ENCODE data around the gene ARSA. TPM values are rescaled to one million over a fixed set of nuclear protein-coding genes. Genes with fewer than 3 reads are reported as not detected.

ARSA gene
- total and polyA plus RNA-seq, 2 of the 13 experiments (the other 11 are each of a cell fraction or from before 2014, with no cell fraction given) = 9.0 to 11.5 TPM

DNA sequence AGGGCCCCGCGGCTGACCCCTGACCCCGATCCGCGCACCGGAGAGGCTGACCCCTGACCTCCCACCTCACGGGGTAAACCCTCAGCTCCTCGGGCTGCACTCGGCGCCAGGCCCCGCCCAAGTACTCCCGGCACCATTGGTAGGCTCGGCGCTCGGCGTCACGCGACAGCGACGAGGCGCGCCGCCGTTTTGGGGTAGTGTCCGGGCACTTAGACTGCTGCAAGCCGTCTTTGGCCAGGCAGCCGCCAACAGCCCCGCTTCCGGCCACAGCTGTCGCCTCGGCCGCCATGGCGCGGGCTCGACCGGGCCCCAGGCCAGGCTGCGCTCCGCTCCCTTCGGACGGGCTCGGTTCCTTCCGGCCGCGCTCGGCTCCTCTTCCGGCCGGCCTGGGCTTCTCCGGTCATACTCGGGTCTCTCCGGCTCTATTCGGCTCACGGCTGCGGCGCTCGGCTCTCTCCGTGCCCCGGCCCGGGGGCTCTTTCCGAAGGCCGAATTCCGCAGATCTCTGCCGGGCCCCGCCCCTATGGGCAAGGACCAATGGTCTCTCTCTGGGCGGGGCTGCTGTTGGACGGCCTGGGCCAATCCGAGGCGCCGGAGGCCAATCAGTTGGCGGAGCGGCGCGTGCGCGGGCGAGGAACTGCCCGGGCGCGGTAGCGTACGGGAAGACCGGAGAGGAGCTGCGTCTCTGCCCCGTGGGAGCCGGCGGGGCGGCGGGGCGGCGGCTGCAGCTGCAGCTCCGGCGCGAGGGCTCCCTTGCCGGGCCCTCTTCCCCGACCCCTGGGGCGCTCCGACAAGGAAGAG, 45.3 kb downstream of the ARSA start, which contains the start of gene CHKB (continued):
- TF ChIP-seq ZNF670 (CRISPR knock-in tag; IDR thresholded peaks at IDR 0.05; ENCODE audit: borderline replicate concordance) = peak; percentile 61; the same call in 1 of the 2 replicates
- no peak for TF ChIP-seq ZNF550 (CRISPR knock-in tag; IDR thresholded peaks at IDR 0.05; ENCODE audit: borderline replicate concordance)
- peak; percentile 90 for TF ChIP-seq YY1 (IDR thresholded peaks at IDR 0.05; ENCODE audit: insufficient read depth, insufficient replicate concordance, low read depth, low read length)
- TF ChIP-seq, protein P1, sequence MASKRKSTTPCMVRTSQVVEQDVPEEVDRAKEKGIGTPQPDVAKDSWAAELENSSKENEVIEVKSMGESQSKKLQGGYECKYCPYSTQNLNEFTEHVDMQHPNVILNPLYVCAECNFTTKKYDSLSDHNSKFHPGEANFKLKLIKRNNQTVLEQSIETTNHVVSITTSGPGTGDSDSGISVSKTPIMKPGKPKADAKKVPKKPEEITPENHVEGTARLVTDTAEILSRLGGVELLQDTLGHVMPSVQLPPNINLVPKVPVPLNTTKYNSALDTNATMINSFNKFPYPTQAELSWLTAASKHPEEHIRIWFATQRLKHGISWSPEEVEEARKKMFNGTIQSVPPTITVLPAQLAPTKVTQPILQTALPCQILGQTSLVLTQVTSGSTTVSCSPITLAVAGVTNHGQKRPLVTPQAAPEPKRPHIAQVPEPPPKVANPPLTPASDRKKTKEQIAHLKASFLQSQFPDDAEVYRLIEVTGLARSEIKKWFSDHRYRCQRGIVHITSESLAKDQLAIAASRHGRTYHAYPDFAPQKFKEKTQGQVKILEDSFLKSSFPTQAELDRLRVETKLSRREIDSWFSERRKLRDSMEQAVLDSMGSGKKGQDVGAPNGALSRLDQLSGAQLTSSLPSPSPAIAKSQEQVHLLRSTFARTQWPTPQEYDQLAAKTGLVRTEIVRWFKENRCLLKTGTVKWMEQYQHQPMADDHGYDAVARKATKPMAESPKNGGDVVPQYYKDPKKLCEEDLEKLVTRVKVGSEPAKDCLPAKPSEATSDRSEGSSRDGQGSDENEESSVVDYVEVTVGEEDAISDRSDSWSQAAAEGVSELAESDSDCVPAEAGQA (IDR thresholded peaks at IDR 0.05; ENCODE audit: low read depth) = peak; percentile 47
- TF ChIP-seq, protein P1 (CRISPR knock-in tag; IDR thresholded peaks at IDR 0.05; ENCODE audit: borderline replicate concordance) = no peak
- TF ChIP-seq, protein P2, sequence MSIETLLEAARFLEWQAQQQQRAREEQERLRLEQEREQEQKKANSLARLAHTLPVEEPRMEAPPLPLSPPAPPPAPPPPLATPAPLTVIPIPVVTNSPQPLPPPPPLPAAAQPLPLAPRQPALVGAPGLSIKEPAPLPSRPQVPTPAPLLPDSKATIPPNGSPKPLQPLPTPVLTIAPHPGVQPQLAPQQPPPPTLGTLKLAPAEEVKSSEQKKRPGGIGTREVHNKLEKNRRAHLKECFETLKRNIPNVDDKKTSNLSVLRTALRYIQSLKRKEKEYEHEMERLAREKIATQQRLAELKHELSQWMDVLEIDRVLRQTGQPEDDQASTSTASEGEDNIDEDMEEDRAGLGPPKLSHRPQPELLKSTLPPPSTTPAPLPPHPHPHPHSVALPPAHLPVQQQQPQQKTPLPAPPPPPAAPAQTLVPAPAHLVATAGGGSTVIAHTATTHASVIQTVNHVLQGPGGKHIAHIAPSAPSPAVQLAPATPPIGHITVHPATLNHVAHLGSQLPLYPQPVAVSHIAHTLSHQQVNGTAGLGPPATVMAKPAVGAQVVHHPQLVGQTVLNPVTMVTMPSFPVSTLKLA (IDR thresholded peaks at IDR 0.05) = no peak
- TF ChIP-seq SALL1 (CRISPR knock-in tag; IDR thresholded peaks at IDR 0.05) = no peak; the same call in none of the 2 replicates
- TF ChIP-seq, protein P3, sequence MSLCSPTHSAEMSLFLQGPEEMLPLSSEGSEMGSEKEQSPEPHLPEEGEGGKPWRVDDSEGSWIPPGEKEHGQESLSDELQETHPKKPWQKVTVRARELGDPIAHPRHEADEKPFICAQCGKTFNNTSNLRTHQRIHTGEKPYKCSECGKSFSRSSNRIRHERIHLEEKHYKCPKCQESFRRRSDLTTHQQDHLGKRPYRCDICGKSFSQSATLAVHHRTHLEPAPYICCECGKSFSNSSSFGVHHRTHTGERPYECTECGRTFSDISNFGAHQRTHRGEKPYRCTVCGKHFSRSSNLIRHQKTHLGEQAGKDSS (CRISPR knock-in tag; IDR thresholded peaks at IDR 0.05; ENCODE audit: borderline replicate concordance, low read depth) = peak; percentile 65; the same call in 1 of the 2 replicates
- peak; percentile 38; the same call in 1 of the 2 replicates for TF ChIP-seq ZFP36L1 (CRISPR knock-in tag; IDR thresholded peaks at IDR 0.05)
- TF ChIP-seq, protein P4, sequence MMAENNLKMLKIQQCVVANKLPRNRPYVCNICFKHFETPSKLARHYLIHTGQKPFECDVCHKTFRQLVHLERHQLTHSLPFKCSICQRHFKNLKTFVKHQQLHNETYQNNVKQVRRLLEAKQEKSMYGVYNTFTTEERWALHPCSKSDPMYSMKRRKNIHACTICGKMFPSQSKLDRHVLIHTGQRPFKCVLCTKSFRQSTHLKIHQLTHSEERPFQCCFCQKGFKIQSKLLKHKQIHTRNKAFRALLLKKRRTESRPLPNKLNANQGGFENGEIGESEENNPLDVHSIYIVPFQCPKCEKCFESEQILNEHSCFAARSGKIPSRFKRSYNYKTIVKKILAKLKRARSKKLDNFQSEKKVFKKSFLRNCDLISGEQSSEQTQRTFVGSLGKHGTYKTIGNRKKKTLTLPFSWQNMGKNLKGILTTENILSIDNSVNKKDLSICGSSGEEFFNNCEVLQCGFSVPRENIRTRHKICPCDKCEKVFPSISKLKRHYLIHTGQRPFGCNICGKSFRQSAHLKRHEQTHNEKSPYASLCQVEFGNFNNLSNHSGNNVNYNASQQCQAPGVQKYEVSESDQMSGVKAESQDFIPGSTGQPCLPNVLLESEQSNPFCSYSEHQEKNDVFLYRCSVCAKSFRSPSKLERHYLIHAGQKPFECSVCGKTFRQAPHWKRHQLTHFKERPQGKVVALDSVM (CRISPR knock-in tag; IDR thresholded peaks at IDR 0.05) = 0 out of 2 replicates have a peak, but pooled peaks have one; percentile 41
- TF ChIP-seq, protein P5, sequence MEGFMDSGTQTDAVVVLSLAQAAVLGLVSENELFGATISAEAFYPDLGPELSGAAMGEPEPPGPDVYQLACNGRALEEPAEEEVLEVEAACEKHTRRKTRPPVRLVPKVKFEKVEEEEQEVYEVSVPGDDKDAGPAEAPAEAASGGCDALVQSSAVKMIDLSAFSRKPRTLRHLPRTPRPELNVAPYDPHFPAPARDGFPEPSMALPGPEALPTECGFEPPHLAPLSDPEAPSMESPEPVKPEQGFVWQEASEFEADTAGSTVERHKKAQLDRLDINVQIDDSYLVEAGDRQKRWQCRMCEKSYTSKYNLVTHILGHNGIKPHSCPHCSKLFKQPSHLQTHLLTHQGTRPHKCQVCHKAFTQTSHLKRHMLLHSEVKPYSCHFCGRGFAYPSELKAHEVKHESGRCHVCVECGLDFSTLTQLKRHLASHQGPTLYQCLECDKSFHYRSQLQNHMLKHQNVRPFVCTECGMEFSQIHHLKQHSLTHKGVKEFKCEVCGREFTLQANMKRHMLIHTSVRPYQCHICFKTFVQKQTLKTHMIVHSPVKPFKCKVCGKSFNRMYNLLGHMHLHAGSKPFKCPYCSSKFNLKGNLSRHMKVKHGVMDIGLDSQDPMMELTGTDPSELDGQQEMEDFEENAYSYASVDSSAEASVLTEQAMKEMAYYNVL (CRISPR knock-in tag; IDR thresholded peaks at IDR 0.05; ENCODE audit: borderline replicate concordance) = no peak
- no peak for TF ChIP-seq ZC3H4 (CRISPR knock-in tag; IDR thresholded peaks at IDR 0.05; ENCODE audit: borderline replicate concordance)
- TF ChIP-seq ZNF841 (CRISPR knock-in tag; IDR thresholded peaks at IDR 0.05; ENCODE audit: borderline replicate concordance) = no peak
- no peak for TF ChIP-seq ZKSCAN1 (IDR thresholded peaks at IDR 0.05; ENCODE audit: low read length)
- no peak for TF ChIP-seq KLF12 (CRISPR knock-in tag; IDR thresholded peaks at IDR 0.05; ENCODE audit: borderline replicate concordance)

Measured in HepG2 (cell line).